Ishikawa (cell line): Measurements from ENCODE around the gene DOK3.

ENCODE experiments used
- CEBPB ChIP-seq: IDR thresholded peaks from 2 replicates; pipeline ENCODE4 v1.6.1; 2012
- CREB1 ChIP-seq: IDR thresholded peaks from 2 replicates; pipeline ENCODE4 v1.6.1; 2012; ENCODE audit warnings: low read depth
- EGR1 ChIP-seq: IDR thresholded peaks from 2 replicates; pipeline ENCODE4 v1.6.1; 2012
- EP300 ChIP-seq: IDR thresholded peaks from 2 replicates; pipeline ENCODE4 v1.6.1; 2012; ENCODE audit warnings: borderline replicate concordance
- FOXM1 ChIP-seq: IDR thresholded peaks from 2 replicates; pipeline ENCODE4 v1.6.1; 2012; ENCODE audit warnings: low read depth, borderline replicate concordance
- NFIC ChIP-seq: IDR thresholded peaks from 2 replicates; pipeline ENCODE4 v1.6.1; 2012
- RAD21 ChIP-seq: IDR thresholded peaks from 2 replicates; pipeline ENCODE4 v1.6.1; 2012; ENCODE audit warnings: low read depth
- TAF1 ChIP-seq: IDR thresholded peaks from 2 replicates; pipeline ENCODE4 v1.6.1; 2012; ENCODE audit warnings: low read depth, mild to moderate bottlenecking
- TCF12 ChIP-seq: IDR thresholded peaks from 2 replicates; pipeline ENCODE4 v1.6.1; 2012; ENCODE audit warnings: low read depth
- TEAD4 ChIP-seq: IDR thresholded peaks from 2 replicates; pipeline ENCODE4 v1.6.1; 2012
- YY1 ChIP-seq: IDR thresholded peaks from 2 replicates; pipeline ENCODE4 v1.6.1; 2012; ENCODE audit warnings: low read depth
- ZBTB7A ChIP-seq: IDR thresholded peaks from 2 replicates; pipeline ENCODE4 v1.6.1; 2012; ENCODE audit warnings: low read depth
- TF ChIP-seq, protein P1 (sequence below): IDR thresholded peaks from 2 replicates; pipeline ENCODE4 v1.6.1; 2012
- TF ChIP-seq, protein P2 (sequence below): IDR thresholded peaks from 2 replicates; pipeline ENCODE4 v1.6.1; 2012
- TF ChIP-seq, protein P3 (sequence below): IDR thresholded peaks from 2 replicates; pipeline ENCODE4 v1.6.1; 2012; ENCODE audit warnings: low read depth, mild to moderate bottlenecking

The DOK3 gene

DNA sequence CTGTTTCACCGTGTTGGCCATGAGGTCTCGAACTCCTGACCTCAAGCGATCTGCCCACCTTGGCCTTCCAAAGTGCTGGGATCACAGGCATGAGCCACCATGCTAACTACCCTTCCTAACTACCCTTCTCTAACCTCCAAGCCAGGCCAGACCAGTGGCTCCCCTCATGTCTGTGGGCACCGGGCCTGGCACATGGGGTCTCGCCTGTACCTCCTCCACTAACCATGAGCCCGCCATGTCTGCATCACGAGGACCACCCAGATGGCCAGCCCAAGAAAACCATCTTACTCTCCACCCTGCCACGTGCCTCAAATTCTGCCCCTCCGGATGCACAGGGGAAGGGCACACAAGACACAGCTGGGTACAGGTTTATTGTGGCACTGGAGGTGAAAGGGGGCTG is 26.6 kb downstream of the DOK3 start:
- TF ChIP-seq TEAD4 (no peak), RAD21 (no peak)

DNA sequence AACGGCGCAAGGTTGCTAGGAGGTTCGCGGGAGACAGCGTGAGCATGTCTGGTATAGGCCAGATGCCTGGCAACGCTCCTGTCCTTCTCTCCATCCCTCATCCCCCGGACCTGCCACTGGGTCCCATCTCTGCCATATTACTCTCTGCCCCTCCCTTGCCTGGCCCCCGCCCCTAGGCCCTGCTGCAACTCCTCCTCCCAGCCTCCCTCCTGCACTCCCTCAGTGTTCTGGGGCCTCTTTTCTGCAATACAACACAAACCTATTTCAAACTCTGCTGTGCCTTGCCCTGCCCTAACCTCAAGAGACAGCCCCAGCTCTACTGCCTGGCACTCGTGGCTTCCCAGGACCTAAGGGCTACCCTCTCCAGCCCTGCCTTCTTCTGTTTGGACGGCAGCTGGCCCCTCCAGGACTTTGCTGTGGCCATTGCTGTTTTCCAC is 27.2 kb downstream of the DOK3 start:
- TF ChIP-seq CEBPB (no peak), EP300 (no peak), TCF12 (no peak)

DNA sequence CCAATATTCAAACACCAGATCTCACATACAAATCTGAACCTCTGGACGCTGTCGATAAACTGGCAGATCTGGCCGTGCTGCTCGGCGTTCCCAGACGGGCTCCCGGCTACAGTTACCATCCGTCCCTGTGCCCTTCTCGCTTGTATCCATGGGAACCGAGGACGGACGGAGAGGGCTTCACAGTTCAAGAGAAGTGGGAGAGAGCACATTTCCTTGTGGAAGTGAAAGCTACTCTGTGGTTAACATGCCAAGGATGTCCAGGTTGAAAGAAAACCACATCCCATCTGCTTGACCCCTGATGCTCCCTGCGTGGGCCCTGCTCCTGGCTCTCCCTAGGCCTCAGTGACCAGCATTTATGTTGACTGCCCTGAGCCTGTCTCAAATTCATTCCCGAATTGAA is 29.9 kb downstream of the DOK3 start:
- TF ChIP-seq TCF12, result no peak
- no peak for TF ChIP-seq CREB1
- TF ChIP-seq CEBPB, result no peak
- TF ChIP-seq TAF1, result no peak
- TF ChIP-seq, protein P1, sequence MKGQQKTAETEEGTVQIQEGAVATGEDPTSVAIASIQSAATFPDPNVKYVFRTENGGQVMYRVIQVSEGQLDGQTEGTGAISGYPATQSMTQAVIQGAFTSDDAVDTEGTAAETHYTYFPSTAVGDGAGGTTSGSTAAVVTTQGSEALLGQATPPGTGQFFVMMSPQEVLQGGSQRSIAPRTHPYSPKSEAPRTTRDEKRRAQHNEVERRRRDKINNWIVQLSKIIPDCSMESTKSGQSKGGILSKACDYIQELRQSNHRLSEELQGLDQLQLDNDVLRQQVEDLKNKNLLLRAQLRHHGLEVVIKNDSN, result no peak
- TF ChIP-seq, protein P2, sequence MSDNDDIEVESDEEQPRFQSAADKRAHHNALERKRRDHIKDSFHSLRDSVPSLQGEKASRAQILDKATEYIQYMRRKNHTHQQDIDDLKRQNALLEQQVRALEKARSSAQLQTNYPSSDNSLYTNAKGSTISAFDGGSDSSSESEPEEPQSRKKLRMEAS, result no peak
- no peak for TF ChIP-seq YY1
- TF ChIP-seq RAD21, result no peak
- TF ChIP-seq FOXM1, result no peak

DNA sequence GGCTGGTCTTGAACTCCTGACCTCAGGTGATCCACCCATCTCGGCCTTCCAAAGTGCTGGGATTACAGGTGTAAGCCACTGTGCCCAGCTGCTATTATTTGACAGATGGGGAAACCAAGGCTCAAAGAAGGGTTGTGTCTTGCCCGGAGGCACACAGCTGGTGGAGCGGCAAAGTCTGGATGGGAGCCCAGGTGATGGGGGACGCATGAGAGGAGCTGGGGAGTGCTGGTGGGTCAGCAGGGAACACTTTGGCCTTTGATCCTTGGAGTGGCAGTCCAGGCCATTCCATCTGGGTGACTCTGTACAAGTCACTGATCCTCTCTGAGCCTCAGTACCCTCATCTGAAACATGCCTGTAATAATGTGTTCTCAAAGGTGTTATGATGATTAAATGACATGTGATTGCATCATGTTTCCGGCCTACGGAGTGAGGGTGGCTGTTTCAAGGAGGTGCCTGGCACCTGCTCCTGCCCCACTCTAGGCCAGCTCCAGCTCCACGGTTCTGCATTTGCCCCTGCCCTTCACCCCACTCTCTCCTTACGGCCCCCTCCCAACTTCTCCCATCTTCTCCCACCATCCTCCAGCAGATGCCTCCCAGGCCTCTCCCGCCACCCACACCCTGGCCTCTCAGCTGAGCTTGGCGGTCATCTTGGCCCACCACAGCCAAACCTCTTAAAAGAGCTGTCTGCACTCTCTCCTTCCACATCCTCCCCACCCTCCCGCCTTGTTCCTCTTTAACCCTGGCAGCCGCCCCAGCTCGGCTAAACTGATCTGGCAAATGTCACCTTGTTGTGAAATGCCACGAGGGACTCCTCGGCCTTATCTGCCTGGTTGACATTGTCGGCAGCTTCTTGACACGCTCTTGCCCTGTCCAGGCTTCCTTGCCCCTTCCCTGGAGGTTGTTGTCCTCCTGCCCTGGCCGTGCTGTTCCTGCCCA is 30.6 kb downstream of the DOK3 start:
- TF ChIP-seq NFIC (no peak), FOXM1 (no peak), TCF12 (no peak), TAF1 (no peak), TEAD4 (no peak), ZBTB7A (no peak), YY1 (no peak), EP300 (no peak), CREB1 (no peak), CEBPB (no peak), EGR1 (no peak), RAD21 (no peak)
- TF ChIP-seq, protein P3, sequence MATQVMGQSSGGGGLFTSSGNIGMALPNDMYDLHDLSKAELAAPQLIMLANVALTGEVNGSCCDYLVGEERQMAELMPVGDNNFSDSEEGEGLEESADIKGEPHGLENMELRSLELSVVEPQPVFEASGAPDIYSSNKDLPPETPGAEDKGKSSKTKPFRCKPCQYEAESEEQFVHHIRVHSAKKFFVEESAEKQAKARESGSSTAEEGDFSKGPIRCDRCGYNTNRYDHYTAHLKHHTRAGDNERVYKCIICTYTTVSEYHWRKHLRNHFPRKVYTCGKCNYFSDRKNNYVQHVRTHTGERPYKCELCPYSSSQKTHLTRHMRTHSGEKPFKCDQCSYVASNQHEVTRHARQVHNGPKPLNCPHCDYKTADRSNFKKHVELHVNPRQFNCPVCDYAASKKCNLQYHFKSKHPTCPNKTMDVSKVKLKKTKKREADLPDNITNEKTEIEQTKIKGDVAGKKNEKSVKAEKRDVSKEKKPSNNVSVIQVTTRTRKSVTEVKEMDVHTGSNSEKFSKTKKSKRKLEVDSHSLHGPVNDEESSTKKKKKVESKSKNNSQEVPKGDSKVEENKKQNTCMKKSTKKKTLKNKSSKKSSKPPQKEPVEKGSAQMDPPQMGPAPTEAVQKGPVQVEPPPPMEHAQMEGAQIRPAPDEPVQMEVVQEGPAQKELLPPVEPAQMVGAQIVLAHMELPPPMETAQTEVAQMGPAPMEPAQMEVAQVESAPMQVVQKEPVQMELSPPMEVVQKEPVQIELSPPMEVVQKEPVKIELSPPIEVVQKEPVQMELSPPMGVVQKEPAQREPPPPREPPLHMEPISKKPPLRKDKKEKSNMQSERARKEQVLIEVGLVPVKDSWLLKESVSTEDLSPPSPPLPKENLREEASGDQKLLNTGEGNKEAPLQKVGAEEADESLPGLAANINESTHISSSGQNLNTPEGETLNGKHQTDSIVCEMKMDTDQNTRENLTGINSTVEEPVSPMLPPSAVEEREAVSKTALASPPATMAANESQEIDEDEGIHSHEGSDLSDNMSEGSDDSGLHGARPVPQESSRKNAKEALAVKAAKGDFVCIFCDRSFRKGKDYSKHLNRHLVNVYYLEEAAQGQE, result no peak
- TF ChIP-seq, protein P2, result no peak
- TF ChIP-seq, protein P1, result no peak

DNA sequence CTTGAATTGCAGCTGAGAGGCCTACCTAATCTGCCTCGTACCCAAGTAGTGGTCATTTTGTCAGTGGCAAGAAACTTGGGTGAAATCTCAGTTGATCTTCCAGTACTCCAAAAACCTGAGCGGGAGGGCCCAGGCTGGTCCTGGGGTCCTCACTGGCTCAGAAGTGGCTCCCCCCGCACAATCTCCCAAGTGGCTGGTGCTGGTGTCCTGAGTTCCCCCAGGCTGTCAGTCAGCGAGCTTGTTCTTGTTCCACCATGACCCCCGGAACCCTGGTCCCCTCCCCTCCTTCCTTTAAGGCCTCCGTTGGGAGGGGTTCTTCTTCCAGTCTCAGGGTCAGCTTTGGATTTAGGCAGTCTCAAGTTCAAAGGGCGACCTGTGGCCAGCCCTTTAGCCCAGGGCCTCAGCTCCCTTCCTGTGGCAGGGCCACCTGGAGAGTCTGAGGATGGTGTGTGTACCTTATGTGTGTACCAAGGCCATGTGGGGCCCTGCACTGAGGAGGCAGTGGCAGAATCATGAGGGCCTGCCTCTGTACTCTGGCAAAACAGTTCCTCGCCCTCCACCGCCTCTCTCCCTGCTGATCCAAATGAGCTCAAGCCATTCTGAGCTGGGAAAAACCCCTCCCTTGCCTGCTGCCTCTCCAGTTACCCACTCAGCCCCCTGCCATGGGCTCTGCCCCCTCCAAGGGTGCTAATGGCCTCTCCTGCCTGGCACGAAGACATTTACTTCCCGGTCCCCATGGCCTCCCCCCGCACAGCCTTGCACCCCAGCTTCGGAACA is 31.7 kb downstream of the DOK3 start:
- no peak for TF ChIP-seq CREB1
- TF ChIP-seq TCF12, result no peak
- TF ChIP-seq ZBTB7A, result no peak
- no peak for TF ChIP-seq EGR1

DNA sequence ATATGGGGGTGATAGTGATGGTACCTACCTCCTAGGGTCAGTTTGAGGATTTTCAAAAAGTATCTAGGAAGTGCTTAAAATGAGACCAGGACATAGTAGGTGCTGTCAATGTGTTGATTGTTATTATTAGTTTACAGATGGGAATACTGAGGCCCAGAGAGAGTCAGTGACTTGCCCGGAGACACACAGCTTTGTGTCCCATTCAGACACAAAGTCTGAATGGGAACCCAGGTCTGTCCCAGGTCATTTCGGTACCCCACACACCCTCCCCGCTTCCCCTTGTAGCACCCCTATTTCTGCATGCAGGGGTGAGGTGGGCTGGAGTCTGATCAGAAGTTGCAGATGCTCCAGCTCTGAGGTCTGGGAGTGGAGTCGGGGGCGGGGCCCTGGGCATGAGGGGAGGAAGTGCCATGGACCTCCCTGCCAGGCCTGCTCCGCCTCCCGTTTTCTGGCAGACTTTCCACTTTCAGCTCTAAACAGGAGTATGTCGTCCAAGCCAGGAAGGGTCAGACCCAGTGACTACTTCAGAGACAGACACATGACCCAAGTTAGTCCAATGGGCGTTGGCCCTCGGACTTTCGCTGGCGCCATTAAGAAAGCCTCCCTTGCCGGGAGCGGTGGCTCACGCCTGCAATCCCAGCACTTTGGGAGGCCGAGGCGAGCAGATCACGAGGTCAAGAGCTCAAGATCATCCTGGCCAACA is 32.9 kb downstream of the DOK3 start:
- TF ChIP-seq, protein P1, result no peak
- TF ChIP-seq ZBTB7A, result no peak
- TF ChIP-seq FOXM1, result no peak
- TF ChIP-seq YY1, result no peak
- TF ChIP-seq, protein P2, result no peak
- TF ChIP-seq, protein P3, result no peak
- no peak for TF ChIP-seq TEAD4
- TF ChIP-seq EGR1, result no peak
